Retinal pigment epithelial cell (primary cell): ENCODE results near the gene TMEM238.
A peak's percentile ranks its signal among the peaks of the same experiment; 100 is the strongest.
"Not testable (repeated sequence)": the region's sequence is repeated elsewhere in the genome, so short reads cannot be mapped to it uniquely, and the experiment has no call there.

Experiments used
- DNase-seq: peaks from one replicate; pipeline ENCODE4 v3.0.0-alpha.2; 2010; ENCODE audit warnings: low read depth
- H3K4me3 ChIP-seq: 2 replicates; pipeline ENCODE4 v1.5.1; 2011; ENCODE audit warnings: mild to moderate bottlenecking, low read length, control low read depth, moderate library complexity
- TF ChIP-seq, protein P1 (sequence below): conservative IDR thresholded peaks from 2 replicates; pipeline ENCODE4 v1.5.1; 2011; ENCODE audit warnings: low read depth, low read length, control low read depth, inconsistent platforms

Gene TMEM238

DNA sequence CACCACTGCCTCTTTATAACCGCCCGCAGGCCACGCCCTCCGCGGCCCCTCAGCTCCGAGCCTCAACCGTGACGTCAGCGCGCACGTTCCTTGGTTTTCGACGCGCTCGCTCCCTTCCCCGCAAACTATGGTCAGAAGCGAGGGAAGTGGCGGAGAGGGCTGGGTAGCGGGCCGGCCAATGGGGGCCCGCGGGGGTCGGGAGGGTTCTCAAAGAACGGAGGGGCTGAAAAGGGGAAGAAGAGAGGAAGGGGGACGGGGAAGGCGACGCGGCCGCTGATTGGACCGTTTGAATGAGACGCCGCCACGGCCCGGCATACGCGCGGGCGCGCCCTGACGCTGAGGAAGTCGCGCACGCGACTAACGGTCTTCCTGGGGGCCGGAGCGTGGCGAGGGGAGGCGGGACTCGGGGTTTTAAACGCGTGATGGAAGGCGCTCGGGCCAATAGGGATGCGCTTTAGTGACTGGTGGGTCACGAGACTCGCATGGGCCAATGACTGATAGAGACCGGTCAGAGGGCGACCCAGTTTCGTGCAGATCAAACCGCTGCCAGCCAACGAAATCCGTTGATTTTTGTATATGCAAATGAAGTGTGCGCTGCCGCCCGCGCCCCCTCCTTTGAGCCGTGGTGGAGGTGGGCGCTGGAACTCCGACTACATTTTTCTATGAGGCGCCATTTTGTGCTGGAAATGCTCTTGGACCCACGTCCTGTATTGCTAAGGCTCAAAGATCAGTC lies 23.9 kb upstream of the TMEM238 start:
- peak overlapping the region; percentile 52 for H3K4me3 ChIP-seq
- TF ChIP-seq, protein P1, sequence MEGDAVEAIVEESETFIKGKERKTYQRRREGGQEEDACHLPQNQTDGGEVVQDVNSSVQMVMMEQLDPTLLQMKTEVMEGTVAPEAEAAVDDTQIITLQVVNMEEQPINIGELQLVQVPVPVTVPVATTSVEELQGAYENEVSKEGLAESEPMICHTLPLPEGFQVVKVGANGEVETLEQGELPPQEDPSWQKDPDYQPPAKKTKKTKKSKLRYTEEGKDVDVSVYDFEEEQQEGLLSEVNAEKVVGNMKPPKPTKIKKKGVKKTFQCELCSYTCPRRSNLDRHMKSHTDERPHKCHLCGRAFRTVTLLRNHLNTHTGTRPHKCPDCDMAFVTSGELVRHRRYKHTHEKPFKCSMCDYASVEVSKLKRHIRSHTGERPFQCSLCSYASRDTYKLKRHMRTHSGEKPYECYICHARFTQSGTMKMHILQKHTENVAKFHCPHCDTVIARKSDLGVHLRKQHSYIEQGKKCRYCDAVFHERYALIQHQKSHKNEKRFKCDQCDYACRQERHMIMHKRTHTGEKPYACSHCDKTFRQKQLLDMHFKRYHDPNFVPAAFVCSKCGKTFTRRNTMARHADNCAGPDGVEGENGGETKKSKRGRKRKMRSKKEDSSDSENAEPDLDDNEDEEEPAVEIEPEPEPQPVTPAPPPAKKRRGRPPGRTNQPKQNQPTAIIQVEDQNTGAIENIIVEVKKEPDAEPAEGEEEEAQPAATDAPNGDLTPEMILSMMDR: no peak
- peak; percentile 99 for DNase-seq

DNA sequence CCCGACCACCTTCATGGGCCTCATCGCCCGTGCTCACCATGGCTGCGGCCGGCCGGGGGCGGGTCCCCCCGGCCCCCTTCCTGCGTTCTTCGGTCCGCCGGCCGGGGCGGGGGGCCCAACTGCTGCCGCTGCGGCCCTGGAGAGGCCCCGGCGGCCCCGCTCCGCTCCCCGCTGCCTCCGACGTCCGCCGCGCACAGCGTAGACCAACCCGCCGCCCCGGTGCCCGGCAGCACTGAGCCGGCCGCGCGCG lies 23.4 kb upstream of the TMEM238 start, which contains the start of gene UBE2S:
Gene UBE2S, minus strand, starts transcription at position 239 of the 250 bp plus-strand sequence. Its CDS starts 199 bp downstream, at position 40.
- peak within 1 kb of the TSS; percentile 78 for H3K4me3 ChIP-seq
- DNase-seq: not testable (repeated sequence)

DNA sequence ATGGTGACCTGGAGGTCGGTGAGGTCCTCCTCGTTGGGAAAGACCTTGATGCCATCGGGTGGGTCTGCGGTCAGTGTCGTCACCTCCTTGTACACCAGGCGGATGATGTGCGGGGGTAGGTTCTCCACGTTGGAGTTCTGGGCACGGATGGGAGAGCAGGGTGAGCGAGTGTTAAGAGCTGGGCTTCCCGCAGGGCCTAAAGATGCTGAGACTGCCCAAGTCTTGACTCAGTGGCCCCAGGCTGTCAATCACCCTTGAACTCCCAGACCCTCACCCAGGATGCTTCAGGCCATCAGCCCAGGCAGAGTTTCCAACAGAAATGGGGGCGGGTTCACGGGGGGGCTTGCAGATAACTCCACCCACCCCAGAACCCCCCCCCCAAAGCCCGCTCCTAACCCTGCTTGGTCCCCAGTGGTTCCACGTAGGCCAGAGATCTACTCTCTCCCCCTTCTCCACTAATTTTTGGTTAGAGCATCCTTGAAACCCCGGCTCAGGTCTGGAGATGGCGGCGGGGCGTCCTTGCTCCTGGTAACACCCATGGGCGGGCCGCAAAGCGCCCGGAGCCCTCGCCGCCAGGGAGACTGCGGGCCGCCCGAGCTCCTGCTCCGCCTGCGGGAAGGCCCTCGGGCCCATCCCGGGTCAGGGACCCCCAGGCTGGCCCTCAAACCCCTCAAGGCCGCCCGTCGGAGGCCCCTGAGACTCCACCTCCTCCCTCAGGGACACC lies 22.9 kb upstream of the TMEM238 start:
- peak overlapping the region; percentile 78 for H3K4me3 ChIP-seq
- DNase-seq: no peak
- TF ChIP-seq, protein P1: no peak

DNA sequence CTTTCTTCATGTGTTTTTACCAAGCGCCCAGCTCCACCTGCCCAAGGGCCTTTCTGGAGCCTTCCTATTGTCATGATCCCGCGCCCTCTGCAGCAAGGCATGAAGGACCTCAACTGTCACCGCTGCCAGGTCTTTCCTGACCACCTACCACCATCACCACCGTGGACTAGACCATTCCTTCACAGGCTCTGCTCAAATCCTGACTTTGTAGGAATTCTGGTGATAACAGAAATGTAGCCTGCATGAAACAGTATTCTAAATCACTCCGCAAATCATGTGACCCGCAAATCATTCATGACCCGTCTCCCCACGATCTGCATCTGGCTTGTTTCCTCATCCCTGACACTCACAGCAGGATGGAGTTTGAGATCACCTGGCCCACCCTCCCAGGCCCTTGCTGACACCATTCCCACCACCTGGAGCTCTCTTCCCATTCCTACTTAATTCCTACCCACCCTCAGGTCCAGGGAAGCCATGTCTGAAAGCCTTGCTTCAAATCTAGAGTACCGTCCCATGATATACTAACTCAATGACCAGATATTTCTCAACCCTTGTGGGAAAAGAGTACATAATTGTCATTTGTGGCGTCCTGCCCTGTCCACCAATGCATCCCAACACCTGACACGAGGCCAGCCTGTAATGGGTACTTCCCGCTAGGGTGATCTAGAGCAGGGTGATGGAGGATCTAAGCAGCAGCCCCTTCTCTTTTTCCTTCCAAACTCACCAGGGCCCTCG lies 22.2 kb upstream of the TMEM238 start:
- TF ChIP-seq, protein P1: no peak
- no peak for DNase-seq
- H3K4me3 ChIP-seq: peak overlapping the region; percentile 78

DNA sequence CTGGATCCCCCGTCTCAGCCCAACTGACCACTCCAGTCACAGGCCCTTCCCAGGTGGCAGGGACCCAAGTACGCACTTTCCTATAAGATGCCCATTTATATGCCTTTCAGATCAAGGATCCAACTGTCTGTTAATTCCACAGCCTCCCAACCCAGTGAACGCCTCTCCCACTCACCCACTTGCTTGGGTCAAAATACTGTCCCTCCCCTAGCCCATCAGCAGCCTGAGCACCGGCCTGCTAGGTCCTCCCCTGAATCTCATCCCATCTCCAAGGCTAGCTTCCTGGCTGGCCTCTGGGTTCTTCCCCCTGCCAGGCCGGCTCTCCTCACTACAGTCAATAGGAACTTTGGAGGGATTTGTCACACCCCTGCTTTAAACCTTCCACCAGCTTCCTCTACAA lies 21.5 kb upstream of the TMEM238 start:
- no peak for DNase-seq
- peak overlapping the region; percentile 78 for H3K4me3 ChIP-seq
- TF ChIP-seq, protein P1: no peak

DNA sequence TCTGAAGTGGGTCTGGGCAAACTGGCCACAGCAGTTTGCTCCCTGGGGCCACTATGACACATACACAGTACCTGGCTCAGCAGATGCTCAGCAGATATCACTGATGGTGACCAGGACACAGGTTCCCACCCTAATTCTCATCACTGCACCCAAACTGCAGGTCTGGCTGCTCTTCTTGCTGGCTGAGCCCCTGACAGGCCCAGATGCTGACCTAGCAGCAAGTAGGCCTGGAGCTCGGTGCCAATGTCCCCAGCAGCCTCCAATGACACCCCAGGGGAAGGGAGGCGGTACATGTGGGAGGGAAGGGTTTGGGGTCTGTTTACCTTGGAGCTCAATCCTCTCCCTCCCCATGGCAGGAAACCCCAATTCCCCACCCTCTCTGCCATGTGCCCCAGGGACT lies 18.4 kb upstream of the TMEM238 start:
- no peak overlapping the region for H3K4me3 ChIP-seq

DNA sequence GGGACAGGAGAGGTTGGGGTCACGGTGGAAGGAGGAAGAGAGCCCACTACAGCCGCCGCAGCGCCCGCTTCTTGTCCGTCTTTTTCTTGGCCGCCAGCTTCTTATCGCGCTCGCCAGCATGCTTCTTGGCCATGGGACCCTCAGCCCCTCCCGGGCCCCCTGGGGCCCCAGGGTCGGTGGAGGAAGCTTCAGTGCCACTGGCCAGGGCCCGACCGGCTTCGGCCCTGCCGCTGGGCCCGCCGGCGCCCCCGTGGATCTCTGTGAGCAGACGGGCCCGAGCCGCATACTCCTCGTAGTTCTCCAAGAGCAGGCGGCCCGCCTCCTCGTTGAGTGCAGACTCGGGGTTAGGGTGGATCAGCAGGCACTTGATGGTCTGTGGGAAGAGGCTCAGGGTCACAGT lies 17.3 kb upstream of the TMEM238 start:
- not testable (repeated sequence) for H3K4me3 ChIP-seq, DNase-seq

More for the DNA sequence above, 18.4 kb upstream of the TMEM238 start:
- DNase-seq: no peak
- TF ChIP-seq, protein P1: no peak
